GM21723 (cell line): Measurements from ENCODE around the gene ADAM12.
"Not testable (repeated sequence)": the region's sequence is repeated elsewhere in the genome, so short reads cannot be mapped to it uniquely, and the experiment has no call there.

Experiments
- ATAC-seq: cut with Tn5 transposase; IDR thresholded peaks from one replicate; pipeline ENCODE4 v1.9.1; 2021; ENCODE audit warnings: mild to moderate bottlenecking, moderate library complexity; ENCODE audit not compliant: unreplicated experiment

ADAM12 gene

GRCh38 chr10:126186766-126187165, 201.5 kb downstream of the ADAM12 start:
- ATAC-seq = no peak

- ATAC-seq = no peak
Observed at GRCh38 chr10:126185676-126186447, 202.4 kb downstream of the ADAM12 start.

GRCh38 chr10:126181626-126182025, 206.7 kb downstream of the ADAM12 start:
- ATAC-seq = no peak

- no peak for ATAC-seq
Observed at GRCh38 chr10:126179637-126180036, 208.6 kb downstream of the ADAM12 start.

- no peak for ATAC-seq
Observed at GRCh38 chr10:126177417-126178030, 210.8 kb downstream of the ADAM12 start.

GRCh38 chr10:126175641-126176262, 212.5 kb downstream of the ADAM12 start:
- no peak for ATAC-seq

- ATAC-seq = not testable (repeated sequence)
Observed at GRCh38 chr10:126172755-126173154, 215.5 kb downstream of the ADAM12 start.

- ATAC-seq = no peak
Observed at GRCh38 chr10:126171555-126171954, 216.7 kb downstream of the ADAM12 start.

- ATAC-seq = no peak
Observed at GRCh38 chr10:126170776-126171175, 217.5 kb downstream of the ADAM12 start.

GRCh38 chr10:126170371-126170770, 217.9 kb downstream of the ADAM12 start:
- no peak for ATAC-seq

GRCh38 chr10:126169899-126170298, 218.4 kb downstream of the ADAM12 start:
- ATAC-seq = no peak

- ATAC-seq = no peak
Observed at GRCh38 chr10:126166797-126167196, 221.5 kb downstream of the ADAM12 start.

GRCh38 chr10:126165874-126166273, 222.4 kb downstream of the ADAM12 start:
- ATAC-seq = no peak

GRCh38 chr10:126163506-126163905, 224.8 kb downstream of the ADAM12 start:
- no peak for ATAC-seq

- no peak for ATAC-seq
Observed at GRCh38 chr10:126161691-126162090, 226.6 kb downstream of the ADAM12 start.

GRCh38 chr10:126160971-126161630, 227.2 kb downstream of the ADAM12 start:
- no peak for ATAC-seq

- ATAC-seq = no peak
Observed at GRCh38 chr10:126160571-126160970, 227.7 kb downstream of the ADAM12 start.

- no peak for ATAC-seq
Observed at GRCh38 chr10:126158133-126158892, 230.0 kb downstream of the ADAM12 start.

- ATAC-seq = no peak
Observed at GRCh38 chr10:126157189-126157588, 231.1 kb downstream of the ADAM12 start.

GRCh38 chr10:126156503-126156902, 231.8 kb downstream of the ADAM12 start:
- no peak for ATAC-seq

GRCh38 chr10:126156012-126156411, 232.3 kb downstream of the ADAM12 start:
- no peak for ATAC-seq
